Hippocampal formation (tissue), 2 donors: ENCODE results near the gene EPC1.

Experiments
- DNase-seq, 2 donors: peaks; one replicate each; lab custom pipeline; 2025; lab: John Stamatoyannopoulos, UW

Gene EPC1

GRCh38 chr10:32332299-32332750, 14.6 kb downstream of the EPC1 start:
- DNase-seq: no peak

DNA sequence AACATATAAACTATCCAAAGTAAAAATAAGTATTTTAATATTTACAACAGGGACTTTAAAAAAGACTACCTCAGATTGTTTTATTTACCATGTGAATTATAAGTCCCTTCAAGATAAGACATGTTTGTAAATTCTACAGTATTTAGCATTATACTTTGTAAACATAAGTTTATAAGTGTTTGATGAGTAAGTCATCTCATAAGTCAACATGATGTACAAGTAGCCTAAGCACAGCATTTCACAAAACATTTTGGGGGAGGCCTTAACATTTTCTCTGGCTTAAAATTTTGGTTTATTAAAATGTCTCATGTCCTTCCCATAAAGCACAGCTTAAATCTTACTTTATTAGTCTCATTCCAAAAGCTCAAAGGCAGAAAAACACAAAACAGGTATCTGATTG, 15.4 kb downstream of the EPC1 start:
- DNase-seq: no peak

- DNase-seq: no peak
These were observed 16.7 kb downstream of the EPC1 start for GRCh38 chr10:32330214-32330613.

DNA sequence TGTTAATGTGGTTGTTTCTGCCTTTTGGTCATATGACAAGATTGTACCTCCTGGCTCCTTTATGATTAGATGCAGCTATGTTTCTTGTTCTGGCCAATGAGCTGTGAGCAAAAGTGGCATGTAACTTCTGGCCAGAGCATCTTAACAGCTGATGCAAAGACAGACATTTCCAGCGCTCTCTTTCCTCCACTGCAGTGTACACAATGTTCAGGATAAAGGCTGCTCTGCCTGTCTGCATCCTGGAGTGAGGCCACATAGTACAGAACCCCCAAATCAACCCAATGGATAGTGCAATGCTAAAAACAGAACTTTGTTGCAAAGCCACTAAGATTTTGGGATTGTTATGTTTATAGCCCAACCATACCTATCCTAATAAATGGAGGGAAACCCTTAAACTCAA, 17.9 kb downstream of the EPC1 start:
- DNase-seq: no peak

DNA sequence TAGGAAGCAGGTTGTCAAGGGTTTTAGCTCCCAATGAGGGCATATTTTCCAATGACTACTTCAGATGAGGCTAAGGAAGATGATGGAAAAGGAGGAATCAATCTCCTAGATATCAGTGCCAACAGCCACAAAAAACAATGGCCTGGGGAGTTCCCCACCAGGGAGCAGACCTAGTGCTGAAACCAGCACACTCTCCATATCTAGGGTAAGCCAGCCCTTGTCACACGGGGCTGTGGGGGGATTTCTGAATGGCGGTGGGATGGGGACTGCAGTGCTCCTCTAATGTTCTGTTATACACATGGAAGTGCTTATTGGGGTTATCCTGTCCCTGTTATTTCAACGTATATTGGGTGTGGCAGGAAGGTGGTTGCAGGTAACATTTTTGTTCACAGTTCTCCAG, 18.5 kb downstream of the EPC1 start:
- no peak for DNase-seq

DNA sequence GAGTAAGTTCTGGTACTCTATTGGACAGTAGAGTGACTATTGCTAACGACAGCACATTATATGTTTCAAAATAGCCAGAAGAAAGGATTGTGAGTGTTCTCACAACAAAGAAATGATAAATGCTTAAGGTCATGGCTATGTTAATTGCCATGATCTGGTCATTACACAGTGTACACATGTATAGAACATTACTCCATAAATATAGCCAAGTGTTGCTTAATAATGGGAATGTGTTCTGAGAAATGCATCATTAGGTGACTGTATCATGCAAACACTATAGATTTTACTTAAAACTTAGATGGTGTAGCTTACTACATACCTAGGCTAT, 19.6 kb downstream of the EPC1 start:
- no peak for DNase-seq

DNA sequence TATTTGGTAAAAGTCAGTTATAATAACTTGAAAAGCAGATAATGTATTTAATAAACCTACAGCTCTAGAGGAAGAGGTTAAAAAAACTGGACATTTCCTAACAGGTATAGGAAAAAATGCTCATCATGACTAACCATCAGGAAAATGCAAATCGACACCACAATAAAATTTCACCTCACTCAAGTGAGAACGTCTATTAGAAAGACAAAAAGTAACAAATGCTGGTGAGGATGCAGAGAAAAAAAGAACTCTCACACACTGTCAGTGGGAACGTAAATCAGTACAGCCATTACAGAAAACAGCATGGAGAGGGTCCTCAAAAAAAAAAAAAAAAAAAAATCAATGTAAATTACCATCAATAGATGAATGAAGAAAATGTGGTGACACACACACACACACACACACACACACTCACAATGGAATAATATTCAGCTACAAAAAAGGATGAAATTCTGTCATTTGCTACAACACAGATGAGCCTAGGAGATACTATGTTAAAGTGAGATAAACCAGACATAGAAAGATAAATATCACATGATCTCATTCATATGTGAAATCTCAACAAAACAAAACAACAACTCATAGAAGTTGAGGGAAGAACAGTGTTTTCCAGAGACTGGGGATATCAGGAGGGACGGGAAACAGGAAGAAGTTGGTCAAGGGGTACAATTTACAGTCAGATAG, 20.1 kb downstream of the EPC1 start:
- no peak for DNase-seq

DNA sequence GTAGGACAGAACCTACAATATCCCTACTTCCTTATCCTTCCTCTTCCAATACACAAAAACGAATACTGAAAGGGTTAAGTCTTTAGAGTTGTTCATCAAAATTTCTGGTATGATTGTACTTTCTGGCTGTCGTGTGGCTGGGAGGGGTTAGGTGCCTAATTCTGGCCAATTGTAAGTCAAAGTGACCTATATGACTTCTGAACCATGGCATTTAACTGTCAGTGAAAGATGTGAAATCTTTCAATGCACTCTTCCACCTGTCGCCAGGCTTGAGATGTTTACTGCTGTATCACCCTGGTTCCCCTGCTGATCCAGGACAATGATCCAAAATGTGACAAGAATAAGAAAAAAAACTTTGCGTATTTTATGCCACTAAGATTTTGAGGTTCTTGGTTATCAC, 20.8 kb downstream of the EPC1 start:
- DNase-seq: no peak

DNA sequence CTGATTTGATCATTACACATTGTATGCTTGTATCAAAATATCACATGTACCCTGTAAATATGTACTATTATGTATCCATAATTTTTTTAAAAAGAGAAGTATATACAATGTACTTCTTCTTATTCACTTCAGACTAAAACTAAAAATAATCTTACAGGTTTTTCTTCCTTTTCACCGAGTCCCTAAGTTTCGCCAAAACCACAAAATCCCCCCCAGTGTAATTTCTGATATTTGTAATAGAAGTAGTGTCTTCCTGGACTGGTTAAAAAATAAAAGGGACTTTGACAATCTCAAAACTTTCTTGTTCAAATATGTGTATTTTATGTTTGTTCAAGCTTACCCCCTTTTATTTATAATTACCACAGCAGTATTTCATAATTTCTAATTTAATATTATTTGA, 23.9 kb downstream of the EPC1 start:
- no peak for DNase-seq

DNA sequence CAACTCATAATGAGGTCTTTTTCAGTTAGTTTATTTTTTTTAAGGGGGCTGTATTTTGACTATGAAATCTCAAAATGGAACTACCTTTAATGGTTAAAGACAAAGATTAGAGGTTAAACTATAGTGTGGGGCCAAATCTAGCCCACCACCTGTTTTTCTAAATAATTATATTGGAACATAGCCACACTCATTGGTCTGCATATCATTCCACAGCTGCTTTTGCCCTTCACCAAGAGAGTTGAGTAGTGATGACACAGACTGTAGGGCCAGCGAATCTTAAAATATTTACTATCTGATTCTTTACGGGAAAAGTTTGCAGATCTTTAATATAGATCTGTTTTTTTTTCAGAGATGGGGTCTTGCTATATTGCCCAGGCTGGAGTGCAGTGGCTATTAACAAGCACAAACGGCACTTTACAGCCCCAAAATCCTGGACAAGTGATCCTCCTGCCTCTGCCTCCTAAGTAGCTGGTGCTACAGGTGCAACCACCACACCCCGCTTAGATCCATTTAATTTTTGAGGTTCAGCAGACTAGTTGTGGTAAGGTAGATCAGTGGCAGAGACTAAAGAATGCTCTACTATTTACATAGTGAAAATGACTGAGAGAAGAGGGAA, 25.8 kb downstream of the EPC1 start:
- no peak for DNase-seq

- DNase-seq: no peak
These were observed 28.5 kb downstream of the EPC1 start for GRCh38 chr10:32318476-32318896.

GRCh38 chr10:32317795-32318357, 29.1 kb downstream of the EPC1 start:
- no peak for DNase-seq

DNA sequence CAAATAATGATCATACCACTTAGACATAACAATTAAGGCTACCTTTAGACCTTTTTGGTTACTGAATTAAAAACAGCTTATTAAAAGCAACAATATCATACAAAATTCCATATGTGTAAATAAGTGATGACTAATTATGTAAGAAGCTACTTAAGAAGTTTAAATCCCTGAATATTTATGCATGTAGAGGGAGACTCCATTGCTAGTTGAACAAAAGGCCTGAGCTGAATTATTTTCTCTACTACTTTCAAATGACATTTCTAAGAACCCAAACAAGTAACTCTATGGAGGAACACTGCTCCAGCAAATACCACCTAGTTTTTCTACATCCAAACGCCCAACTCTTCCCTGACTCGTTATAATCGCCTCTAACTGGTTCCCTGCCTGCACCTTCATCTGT, 31.5 kb downstream of the EPC1 start:
- no peak for DNase-seq

DNA sequence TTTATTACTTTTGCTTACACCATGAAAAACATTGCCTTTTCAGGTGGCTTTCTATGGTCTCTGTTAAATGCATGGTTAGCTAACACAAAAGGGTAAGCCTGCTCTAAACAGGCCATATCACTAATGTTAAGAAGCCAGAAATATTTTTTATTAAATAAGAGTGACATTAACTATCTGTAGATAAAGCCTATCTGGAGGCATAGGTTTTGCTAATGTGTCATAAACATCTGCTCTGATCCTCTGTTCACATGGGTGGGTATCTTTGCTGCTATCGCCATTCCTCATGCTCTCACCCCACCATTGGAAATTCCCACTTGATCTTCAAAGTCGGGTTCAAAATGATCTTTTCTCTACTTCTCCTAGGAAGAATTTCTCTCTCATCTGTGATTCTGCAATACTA, 32.4 kb downstream of the EPC1 start:
- no peak for DNase-seq

DNA sequence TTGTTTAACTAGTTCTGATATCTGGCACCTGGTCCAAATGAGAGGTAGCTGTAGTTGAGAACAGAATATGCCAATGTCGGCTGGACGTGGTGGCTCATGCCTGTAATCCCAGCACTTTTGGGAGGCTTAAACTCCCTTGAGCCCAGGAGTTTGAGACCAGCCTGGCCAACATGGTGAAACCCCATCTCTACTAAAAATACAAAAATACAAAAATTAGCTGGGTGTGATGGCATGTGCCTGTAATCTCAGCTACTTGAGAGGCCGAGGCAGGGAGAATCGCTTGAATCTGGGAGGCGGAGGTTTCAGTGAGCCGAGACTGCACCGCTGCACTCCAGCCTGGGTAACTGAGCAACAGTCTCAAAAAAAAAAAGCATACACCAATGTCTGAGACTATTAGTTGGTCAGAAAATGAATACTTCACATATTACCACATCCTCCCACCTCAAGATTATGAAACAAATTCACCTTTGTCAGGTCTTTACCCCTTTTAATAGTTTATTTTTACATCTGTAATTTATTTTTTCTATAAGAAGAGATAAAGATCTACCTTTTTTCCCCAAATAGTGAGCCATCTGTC, 38.8 kb downstream of the EPC1 start:
- DNase-seq: no peak

DNA sequence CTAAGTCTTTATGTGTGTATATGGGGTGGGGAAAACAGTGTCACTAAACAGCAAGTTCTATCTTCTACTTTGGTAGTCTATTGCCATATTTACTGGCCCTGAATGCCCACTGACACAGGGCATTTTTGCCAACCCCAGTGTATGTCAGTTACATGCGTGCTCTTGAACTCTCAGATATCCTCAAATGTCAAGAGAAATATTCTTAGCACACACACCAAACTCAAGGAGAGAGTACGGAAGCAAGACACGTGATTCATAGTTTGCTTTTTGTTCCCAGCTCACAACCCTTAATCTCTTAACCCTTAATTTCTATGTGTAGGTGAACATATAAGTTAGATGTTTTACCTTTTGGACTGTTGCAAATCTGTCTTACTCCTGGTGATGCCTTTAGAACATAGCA, 39.3 kb downstream of the EPC1 start:
- DNase-seq: no peak

DNA sequence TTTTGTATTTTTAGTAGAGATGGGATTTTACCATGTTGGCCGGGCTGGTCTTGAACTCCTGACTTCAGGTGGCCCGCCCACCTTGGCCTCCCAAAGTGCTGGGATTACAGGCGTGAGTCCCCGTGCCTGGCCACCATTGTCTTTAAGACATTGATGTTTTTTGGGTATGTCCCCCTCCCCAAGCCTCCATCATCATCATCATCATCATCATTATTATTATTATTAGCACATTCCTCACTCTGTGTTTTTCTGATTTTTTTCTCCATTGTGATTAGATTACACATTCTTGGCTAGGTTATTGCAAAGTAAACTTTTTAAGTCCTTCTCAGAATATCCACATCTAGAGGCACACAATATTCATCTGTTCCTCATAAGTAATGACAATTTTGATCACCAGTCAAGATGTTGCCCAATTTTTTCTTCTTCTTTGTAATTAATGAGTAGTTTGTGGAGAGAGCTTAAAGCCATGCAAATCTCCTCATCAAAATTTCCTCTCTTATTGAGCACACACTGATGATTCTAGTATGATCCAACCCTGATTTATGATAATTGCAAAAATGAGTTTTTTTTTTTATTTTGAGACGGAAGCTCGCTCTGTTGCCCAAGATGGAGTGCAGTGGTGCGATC, 47.5 kb downstream of the EPC1 start:
- no peak for DNase-seq

- no peak for DNase-seq
These were observed 48.7 kb downstream of the EPC1 start for GRCh38 chr10:32298075-32298812.

DNA sequence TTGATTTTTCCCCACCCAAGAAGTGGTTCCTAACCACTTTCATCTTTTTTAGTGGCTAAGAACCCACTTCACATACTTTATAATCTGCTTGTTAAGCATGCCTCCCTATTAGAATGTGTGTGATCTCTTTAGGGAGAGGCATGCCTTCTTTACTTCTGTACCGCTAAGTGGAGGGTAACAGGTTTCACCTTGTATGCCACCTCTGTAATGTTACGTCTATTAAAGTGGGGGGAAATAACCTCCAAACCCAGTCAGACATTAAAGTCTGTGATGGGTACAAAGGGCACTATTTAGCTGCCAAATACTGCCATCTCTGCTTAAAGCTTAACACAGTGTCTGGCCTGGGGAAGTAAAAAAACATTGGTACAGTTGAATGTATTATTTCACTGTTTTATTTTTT, 51.9 kb downstream of the EPC1 start:
- no peak for DNase-seq

- DNase-seq: no peak
These were observed 53.4 kb downstream of the EPC1 start for GRCh38 chr10:32293581-32293980.

DNA sequence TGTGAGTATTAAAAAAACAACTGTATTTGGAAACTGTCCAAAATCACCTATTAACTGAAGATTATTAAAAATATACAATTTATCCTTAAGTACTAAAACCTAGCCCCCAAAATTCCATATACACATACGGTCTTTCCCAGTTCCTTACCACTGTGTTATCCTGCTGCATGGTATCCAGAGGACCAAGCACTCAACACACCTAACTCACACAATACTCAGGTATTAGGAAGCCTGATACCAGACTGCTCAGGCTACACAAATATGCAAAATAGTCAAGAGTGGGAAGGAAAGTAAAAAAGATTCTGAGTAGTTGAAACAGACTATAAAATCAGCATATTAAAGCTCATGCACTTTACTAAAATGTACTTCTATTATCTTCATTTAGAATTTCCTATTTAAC, 67.2 kb downstream of the EPC1 start:
- DNase-seq: no peak

- DNase-seq: no peak
These were observed 73.6 kb downstream of the EPC1 start for GRCh38 chr10:32273336-32273735.
